GM21367 (cell line): ENCODE measurements around the gene SP6.

ENCODE experiments used
- ATAC-seq: cut with Tn5 transposase; IDR thresholded peaks from one replicate; pipeline ENCODE4 v1.9.1; 2021; ENCODE audit not compliant: unreplicated experiment

SP6 gene

DNA sequence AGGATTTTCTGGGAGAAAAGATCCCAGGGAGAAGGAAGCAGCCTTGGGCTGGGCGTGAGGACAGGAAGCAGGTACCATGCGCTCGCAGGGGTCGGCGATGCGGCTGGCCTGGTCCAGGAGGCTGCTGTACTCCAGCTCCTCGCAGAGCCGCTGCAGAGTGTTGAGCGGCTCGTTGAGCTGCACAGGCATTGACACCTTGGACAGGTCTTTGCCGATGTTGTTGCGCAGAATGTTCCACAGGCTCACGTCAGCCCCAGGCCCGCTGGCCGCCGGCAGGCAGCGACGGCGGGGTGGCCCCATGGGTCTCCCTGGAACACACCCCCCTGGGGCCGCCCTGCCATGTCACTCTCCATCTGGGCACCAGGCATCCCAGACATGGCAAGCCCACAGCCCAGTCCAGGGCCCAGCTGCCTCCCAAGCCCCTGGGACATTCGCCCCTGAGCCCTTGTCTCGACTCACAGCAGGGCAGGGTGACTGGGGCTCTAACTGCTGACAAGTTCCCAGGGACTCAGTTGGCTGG, 37.4 kb downstream of the SP6 start:
- ATAC-seq, result no peak

- no peak for ATAC-seq
Measured at GRCh38 chr17:47813077-47813476, 37.9 kb downstream of the SP6 start.

GRCh38 chr17:47812146-47812920, 38.6 kb downstream of the SP6 start:
- no peak for ATAC-seq

- ATAC-seq, result no peak
Measured at GRCh38 chr17:47811709-47812108, 39.3 kb downstream of the SP6 start.

DNA sequence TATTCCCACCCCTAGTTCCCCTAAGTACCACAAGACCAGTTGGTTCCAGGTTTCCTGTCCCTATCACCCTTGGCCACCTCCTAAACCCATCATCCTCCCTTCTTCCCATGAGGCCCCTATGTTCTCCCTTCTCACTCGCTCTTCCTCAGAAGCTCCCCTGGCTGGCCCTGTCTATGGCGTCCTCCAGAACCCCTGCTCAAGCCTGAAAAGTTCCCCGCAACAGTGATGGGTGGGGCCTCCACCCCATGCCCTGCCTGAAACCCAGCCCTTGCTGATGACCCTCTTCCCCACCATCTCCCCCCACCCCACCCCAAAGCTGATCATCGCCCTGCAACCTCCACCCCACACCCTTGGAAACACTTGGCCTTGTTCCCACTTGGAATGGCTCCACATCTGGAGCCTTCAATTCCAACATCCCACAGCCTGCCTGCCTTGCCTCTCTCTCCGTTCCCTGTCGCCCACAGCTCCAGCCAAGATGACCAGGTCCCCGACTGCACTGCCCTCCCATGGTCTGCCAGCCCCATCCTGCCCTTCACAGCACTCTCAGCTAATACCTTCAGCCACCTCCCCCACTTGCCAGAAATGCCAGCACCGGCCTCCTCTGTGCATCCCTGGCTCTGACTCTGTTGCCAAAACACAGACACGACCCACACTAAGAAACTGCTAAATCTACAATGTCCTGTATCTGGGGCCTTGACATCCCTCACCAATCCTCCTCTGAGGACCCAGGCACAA, 39.9 kb downstream of the SP6 start:
- ATAC-seq, result no peak

DNA sequence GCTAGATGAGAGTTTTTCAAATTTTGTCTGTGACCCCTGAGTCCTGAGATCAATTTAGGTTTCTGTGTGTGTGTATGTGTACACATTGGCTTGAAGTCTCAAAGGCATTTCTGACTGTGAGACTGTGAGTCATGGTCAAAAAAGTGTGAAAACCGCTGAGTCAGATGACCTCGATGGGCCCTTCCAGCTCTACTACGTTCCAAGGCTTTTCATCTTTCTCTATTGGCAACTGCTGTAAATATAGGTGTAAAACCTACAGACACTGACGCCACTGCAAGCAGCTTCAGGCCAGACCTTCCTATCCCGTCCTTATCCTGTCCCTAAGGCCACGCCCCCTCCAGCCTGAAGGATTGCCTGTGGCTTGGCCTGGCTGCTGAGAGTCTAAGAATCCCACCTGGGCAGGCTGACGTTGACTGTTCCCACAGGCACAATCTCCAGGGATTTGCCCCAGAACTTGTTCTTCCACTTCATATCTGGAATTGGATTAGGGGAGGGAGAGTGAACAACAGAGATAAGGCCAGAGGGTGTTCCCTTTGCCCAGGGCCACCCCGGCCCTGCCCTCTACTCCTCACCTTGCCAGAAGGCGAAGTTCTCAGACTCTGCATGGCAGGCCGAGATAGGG, 40.7 kb downstream of the SP6 start:
- no peak for ATAC-seq

DNA sequence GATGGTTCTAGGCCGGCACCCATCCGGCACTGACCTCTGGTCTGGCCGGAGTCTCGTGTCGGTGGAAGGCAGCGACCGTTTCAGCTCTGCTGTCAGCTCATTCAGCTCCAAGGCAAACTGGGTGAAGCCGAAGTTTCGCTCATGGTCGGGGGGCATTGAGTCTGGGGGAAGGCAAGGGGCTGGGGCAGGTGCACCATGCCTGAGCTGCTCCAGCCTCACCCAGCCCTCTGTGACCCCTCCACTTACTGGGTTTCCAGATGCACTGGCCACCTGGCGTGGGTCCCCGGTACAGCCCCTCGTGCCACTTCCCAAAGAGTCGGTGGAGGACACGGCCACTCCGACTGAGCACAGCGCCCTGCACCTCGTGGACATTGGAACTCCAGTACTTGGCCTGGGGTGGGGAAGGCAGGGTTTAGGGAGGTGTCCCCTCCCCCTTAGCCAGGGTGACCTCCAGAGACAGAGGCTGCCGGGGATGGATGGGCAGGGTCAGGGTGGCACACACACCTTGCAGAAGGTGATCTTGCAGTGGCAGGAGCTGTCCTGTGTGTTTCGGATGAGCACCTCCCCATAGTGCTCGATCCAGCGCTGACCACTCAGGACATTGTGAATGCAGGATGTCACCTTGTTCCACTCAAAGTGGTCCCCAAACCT, 42.0 kb downstream of the SP6 start:
- no peak for ATAC-seq

- ATAC-seq, result no peak
Measured at GRCh38 chr17:47808036-47808829, 42.7 kb downstream of the SP6 start.

GRCh38 chr17:47807421-47807820, 43.5 kb downstream of the SP6 start:
- no peak for ATAC-seq

DNA sequence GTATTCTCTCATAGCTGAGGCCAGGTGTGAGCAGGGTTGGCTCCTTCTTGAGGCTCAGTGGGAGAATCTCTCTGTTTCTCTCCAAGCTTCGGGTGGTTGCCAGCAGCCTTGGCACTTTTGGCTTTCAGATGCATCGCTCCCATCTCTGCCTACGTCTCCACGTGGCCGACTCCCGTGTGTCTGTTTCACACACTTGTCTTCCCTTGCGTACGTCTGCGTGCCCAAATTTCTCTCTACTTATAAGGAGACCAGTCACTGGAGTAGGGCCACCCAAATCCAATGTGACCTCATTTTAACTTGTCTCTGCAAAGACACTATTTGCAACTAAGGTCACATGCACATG, 44.1 kb downstream of the SP6 start:
- no peak for ATAC-seq

DNA sequence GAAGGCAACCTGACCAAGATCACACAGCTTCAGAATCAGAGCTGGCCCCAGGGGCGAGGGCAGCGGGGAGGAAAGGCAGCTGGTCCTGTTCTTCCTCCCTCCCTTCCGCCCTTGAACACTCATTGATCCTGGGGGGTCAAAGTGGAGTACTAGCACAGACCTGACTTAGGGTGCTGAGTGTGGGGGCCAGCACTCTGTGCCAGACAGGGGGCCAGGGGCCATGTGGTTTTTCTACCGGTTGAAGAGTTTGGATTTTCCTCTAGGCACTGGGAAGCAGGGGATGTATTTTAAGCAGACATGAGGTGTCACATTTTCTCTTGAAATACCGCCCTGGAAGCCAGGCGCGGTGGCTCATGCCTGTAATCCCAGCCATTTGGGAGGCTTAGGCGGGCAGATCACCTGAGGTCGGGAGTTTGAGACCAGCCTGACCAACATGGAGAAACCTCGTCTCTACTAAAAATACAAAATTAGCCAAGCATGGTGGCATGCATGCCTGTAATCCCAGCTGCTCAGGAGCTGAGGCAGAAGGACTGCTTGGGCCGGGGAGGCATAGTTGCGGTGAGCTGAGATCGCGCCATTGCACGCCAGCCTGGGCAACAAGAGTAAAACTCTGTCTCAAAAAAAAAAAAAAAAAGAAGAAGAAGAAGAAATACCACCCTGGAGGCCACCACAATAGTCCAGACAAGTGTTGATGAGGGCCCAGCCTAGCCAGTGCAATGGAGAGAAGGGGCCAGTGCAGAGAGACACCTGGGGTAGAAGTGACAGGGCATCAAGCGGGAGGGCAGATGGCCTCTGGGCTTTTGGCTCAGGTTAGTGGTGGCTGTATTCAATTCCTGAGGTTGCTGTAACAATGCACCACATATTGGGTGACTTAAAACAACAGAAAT, 44.7 kb downstream of the SP6 start:
- ATAC-seq, result no peak

DNA sequence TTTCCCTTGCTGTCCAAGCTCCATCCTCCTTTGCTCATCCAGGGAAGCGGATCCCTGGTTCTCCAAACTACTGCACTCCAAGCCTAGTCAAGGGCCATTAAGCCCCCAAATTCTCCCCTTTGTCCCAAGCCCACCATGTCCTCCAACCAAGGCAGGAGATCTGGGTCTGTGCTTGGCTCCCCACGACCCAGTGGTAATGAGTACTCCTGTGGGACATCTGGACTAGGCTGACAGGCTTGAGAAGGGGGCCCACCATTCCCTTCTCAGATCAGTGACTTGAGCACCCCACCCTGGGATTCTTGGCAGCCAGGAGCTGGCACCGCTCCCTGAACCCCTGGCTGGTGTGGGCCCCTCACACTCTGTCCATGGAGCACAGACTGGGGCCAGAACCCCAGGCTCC, 46.5 kb downstream of the SP6 start:
- no peak for ATAC-seq

DNA sequence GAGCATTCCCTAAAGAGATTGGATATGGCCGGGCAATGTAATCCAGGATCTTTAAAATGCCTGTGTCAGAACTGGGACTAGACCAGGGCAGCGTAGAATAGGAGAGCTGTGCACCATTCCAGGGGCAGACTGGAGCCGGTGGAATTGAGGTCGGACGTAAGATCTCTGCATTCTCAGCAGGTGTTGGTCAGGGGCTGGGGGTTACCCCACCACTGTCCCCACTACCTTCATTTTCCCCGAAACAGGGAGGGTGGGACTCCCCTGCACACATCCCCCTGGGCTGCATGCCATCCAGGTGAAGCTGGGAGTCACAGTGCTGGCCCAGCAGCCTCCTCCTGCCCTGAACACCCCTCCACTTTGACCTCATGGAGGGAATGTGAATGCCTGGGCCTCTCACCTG, 47.2 kb downstream of the SP6 start:
- no peak for ATAC-seq

- no peak for ATAC-seq
Measured at GRCh38 chr17:47803201-47803600, 47.8 kb downstream of the SP6 start.

GRCh38 chr17:47802341-47803022, 48.5 kb downstream of the SP6 start:
- ATAC-seq, result no peak

- no peak for ATAC-seq
Measured at GRCh38 chr17:47801906-47802305, 49.1 kb downstream of the SP6 start.

DNA sequence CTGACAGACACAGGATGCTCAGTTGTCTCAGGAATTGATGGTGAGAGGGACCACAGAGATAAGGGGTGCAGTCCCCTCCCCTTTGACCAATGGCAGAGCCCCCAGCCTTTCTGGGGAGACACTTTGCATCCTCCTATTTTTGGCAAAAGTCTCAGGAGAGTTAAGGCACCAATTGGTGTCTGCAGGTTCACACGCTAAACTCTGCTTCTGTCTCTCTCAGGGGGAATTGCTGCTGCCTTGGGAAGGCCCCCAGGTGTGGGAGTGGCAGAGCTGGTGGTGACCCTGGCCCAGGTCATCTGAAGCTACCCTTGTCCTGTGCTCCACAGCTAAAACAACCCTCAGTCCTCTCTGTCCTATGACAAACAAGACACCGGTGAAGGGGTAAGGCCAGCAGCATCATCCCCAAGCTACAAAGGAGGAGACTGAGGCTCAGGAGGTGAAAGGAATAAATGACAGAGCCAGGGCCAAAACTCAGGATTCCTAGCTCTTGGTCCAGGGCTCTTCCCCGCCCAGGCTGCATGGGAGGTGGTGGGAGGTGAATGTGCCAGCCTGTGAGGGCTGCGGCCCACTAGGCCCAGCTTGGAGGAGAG, 49.7 kb downstream of the SP6 start:
- ATAC-seq, result no peak

- ATAC-seq, result no peak
Measured at GRCh38 chr17:47800686-47801085, 50.3 kb downstream of the SP6 start.

- no peak for ATAC-seq
Measured at GRCh38 chr17:47797797-47798196, 53.2 kb downstream of the SP6 start.
